GM12801 (cell line): Measurements from ENCODE around the gene TEX51.

Experiments
- CTCF ChIP-seq: IDR thresholded peaks from one replicate; pipeline ENCODE4 v1.5.1; 2011; ENCODE audit warnings: control low read depth; ENCODE audit not compliant: insufficient read length; ENCODE audit errors: extremely low read depth

The TEX51 gene

DNA sequence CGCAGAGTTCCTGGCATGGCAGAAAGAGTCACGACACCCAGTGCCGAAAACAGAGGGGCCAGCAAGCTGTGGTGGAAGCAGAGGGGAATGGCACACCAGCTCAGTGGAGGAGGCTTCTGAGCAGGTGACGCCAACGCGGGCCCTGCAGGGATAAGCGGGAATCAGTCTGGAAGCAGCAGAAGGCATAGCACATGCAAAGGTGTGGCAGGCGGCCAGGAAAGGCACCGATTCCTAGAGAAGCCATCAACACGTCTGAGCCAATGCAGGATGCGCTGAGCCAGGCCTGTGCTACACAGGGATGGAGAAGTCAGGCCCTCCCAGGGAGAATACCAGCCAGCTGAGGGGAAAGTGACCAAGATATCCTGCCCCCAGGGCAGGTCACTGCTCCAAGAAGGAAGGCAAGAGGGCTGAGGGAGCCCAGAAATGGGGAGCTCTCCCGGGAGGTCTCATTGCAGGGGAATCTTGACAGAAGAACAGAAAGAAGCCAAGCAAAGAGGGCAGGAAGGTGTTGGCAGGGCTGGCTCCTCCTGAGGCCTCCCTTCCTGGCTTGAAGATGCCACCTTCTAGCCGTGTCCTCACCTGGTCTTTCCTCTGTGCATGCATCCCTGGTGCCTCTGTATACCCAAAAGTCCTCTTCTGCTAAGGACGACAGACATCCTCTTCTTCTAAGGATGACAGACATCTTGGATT lies 16.3 kb downstream of the TEX51 start:
- TF ChIP-seq CTCF: no peak

DNA sequence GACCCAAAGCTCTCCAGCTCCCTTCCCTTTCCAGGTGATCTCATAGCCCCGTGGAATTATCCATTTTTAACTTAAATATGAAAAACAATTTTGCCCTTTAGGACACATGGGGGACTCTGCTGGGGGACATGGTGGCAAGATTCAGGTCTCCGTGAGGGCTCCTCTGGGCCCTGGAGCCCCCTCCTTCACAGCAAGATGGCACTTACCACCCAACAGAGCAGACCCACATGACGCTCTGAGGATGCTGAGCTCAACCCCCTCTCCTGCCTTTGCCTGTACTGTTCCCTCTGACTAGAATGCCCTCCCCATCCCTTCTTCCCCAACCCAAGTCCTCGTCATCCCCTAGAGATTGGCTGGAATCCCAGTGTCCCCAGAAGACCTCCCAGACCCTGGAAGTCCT lies 17.2 kb downstream of the TEX51 start:
- no peak for TF ChIP-seq CTCF

GRCh38 chr2:126916744-126917143 lies 18.1 kb downstream of the TEX51 start:
- TF ChIP-seq CTCF: no peak

DNA sequence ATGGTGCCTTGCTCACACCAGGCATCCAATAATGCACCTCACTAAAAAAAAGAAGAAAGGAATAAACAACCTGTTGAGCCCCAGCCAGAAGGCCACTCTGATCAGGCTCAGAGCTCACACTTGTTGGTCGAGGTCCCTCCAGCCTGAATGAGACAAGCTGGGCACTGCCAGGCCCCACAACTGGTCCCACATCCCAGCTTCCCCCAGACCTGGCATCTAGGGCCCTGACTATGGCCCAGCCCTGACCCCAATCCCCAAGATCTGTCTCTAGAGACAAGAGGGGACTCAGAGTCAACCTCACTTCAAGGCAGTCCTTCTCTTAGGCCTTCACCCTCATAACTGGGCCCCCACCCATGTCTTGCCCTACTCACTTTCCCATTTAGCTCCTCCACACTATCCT lies 22.4 kb downstream of the TEX51 start:
- no peak for TF ChIP-seq CTCF

- no peak for TF ChIP-seq CTCF
Measured at GRCh38 chr2:126930970-126931590, 32.4 kb downstream of the TEX51 start.

DNA sequence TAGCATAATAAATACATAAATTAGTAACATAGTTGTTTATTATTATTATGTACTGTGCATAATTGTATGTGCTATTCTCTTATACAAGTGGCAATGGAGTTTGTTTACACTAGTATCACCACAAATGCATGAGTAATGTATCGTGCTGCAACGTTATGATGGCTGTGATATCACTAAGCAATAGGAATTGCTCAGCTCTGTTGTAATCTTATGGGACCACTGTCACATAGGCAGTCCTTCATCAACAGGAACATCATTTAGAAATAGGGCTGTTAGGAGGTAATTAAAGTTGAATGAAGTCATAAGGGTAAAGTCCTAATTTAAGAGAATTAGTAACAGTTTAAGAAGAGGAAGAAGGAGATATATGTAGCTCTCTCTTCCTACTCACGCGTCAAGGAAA lies 33.8 kb downstream of the TEX51 start:
- no peak for TF ChIP-seq CTCF

GRCh38 chr2:126932966-126933710 lies 34.4 kb downstream of the TEX51 start:
- no peak for TF ChIP-seq CTCF
